Ovary (tissue), 9 donors: Measurements from ENCODE around the gene OSTF1. TPM values are rescaled to one million over a fixed set of nuclear protein-coding genes. Genes with fewer than 3 reads are reported as not detected.

ENCODE experiments used
- DNase-seq, 5 donors: peaks; one replicate each; pipeline ENCODE4 v3.0.0-alpha.2; 2019 to 2020
- H3K27ac ChIP-seq, 2 donors: fragments of 200-600 bp; one replicate each; pipeline versions ENCODE4 v1.5.1 to v1.8.0; 2019 to 2022
- H3K27me3 ChIP-seq: fragments of 200-600 bp; one replicate; pipeline ENCODE4 v1.8.0; 2022
- H3K36me3 ChIP-seq: fragments of 200-600 bp; sonication (generic); one replicate; pipeline ENCODE4 v1.5.1; 2019
- H3K4me1 ChIP-seq: one replicate; pipeline ENCODE4 v1.8.1; 2013; ENCODE audit warnings: mild to moderate bottlenecking, moderate library complexity; ENCODE audit not compliant: insufficient read depth
- H3K4me3 ChIP-seq: fragments of 200-600 bp; sonication (generic); one replicate; pipeline ENCODE4 v1.5.1; 2017
- H3K9me3 ChIP-seq, 2 donors: fragments of 200-600 bp in 1 of 2; sonication (generic) in 1 of 2; one replicate each; pipeline versions ENCODE4 v1.5.1 to v1.8.1; 2013 to 2019; ENCODE audit warnings: mild to moderate bottlenecking in 1 of 2, moderate library complexity in 1 of 2
- EP300 ChIP-seq: sonication (generic); formaldehyde crosslinking; IDR thresholded peaks from one replicate; pipeline ENCODE4 v1.6.1; 2017; ENCODE audit warnings: antibody characterized with exemption
- POLR2A ChIP-seq: fragments of 450-650 bp; IDR thresholded peaks from one replicate; pipeline ENCODE4 v1.6.1; 2017; ENCODE audit warnings: antibody characterized with exemption, mild to moderate bottlenecking, moderate library complexity
- WGBS, 3 donors: extraction: QIAGEN DNeasy Blood & Tissue Kit in 1 of 3; methylation state at CpG; one replicate each; pipeline versions ENCODE4 v1.1.5 to v1.1.7; 2013 to 2017; 5-methylcytosine and 5-hydroxymethylcytosine counted together
- intact Hi-C, 4 donors: fragments of 100-400 bp; cut with DNase I; formaldehyde crosslinking; loops; one replicate each; pipeline versions ENCODE4 v1.11.0 to v1.15.1; 2022 to 2023
- polyA plus RNA-seq, 2 donors: library from polyadenylated mRNA; stranded (reverse); fragments of 200-250 nt in 1 of 2; fragments of 350-450 nt in 1 of 2; fragmentation: Illumina TruSeq in 1 of 2; extraction: RNeasy Lipid Tissue Mini Kit (QIAGEN cat#74804) in 1 of 2; gene quantifications; one replicate each; pipeline ENCODE4 v1.2.3, GENCODE V29; 2013 to 2014
- total RNA-seq, 7 donors: library from RNA; depleted of rRNA in 2 of 7; stranded (reverse); fragments of >200 nt in 2 of 7; fragmentation: NEBNext Ultra II Directional in 3 of 7; extraction: Animal tissue kit (Norgen Biotek cat#: 25700) in 3 of 7; gene quantifications; one replicate each; pipeline versions ENCODE4 v1.1.0 to v1.2.4, GENCODE V29; 2016 to 2023
- TF ChIP-seq, protein P1 (sequence below), 3 donors: fragments of 450-650 bp in 2 of 3; fragments of 200-600 bp in 1 of 3; IDR thresholded peaks; one replicate each; pipeline versions ENCODE4 v1.5.1 to v1.8.0; 2016 to 2022; ENCODE audit warnings: antibody characterized with exemption in 3 of 3, mild to moderate bottlenecking in 1 of 3
- donor health status: DM: no; HTN: no; CAD: no; lungs with moderate emphysema.
- donor health status: DM: no; HTN: no; CAD: no.
- donor health status: Bipolar disorder and iron deficiency.
- donor health status: DM: yes; HTN: yes; CAD: no.
- donor health status: DM: no; HTN: no; CAD: no.
- donor health status: DM: yes; HTN: yes; CAD: no.

The OSTF1 gene
- total and polyA plus RNA-seq, 9 donors: 15.1 to 46.9 (median 20.0) TPM

DNA sequence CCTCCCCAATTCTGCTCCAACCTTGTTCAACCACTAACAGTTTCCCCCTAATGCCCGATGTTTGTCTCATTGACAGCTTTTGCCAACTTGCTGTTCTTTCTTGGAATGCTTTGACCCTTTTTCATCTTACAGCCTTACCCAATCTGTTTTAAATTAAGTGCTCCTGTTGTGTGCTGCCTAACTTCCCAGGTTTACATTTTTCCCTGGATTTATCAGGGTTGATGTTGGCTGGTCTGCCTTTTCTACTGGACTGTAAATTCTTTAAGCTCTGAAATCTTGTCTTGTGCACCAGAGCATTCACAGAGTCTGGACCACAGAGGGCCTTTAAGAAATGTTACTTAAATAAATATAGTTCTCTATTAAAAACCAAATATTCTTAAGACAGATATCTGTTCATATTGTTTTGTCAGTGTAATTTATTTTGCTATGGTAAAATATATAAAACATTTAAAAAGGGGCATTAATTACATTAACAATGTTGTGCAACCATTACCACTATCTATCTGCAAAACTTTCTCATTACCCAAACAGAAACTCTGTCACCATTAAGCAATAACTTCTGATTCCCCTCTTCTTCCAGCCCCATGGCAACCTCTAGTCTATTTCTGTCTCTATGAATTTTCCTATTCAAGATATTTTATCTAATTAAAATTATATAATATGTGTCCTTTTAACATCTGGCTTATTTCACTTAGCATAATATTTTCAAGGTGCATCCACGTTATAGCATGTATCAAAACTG is 73.0 kb downstream of the OSTF1 start:
- Histone ChIP-seq H3K4me1 (peaks cover 2% of the 10 kb centered on the region), H3K27me3 (no peaks in the 10 kb centered on the region), H3K4me3 (no peak overlapping the region), H3K27ac (no peak overlapping the region), H3K9me3 (no peaks in the 10 kb centered on the region), H3K36me3 (no peaks in the 10 kb centered on the region)
- TF ChIP-seq POLR2A (no peak), EP300 (no peak)
- TF ChIP-seq, protein P1, sequence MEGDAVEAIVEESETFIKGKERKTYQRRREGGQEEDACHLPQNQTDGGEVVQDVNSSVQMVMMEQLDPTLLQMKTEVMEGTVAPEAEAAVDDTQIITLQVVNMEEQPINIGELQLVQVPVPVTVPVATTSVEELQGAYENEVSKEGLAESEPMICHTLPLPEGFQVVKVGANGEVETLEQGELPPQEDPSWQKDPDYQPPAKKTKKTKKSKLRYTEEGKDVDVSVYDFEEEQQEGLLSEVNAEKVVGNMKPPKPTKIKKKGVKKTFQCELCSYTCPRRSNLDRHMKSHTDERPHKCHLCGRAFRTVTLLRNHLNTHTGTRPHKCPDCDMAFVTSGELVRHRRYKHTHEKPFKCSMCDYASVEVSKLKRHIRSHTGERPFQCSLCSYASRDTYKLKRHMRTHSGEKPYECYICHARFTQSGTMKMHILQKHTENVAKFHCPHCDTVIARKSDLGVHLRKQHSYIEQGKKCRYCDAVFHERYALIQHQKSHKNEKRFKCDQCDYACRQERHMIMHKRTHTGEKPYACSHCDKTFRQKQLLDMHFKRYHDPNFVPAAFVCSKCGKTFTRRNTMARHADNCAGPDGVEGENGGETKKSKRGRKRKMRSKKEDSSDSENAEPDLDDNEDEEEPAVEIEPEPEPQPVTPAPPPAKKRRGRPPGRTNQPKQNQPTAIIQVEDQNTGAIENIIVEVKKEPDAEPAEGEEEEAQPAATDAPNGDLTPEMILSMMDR (IDR thresholded peaks at IDR 0.05): no peak
- no peak for DNase-seq
- WGBS, 3 donors: 16 to 36% (median 23%) methylated on average over 2 of the region's 2 CpGs
- intact Hi-C loops: no loop called here

DNA sequence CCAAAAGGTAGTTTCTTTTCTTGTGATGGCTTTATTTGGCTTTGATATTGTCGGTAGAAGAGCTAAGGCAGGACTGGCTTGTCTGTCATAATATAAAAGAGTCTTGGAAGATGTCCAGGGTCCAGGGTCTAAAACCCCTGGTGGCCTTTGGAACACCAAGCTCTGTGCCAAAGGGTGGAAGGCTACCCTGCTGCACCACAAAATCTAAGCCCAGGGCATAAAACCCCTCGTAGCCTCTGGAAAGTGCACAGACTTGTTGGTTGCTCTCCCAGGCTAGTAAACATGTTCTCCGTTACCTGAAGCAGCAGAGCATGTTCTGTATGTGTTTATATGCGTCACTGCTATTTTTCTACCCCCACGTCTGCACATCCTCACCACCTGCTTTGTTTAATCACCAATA is 75.5 kb downstream of the OSTF1 start:
- Histone ChIP-seq H3K4me1 (peaks cover 2% of the 10 kb centered on the region), H3K9me3 (no peaks in the 10 kb centered on the region), H3K36me3 (no peaks in the 10 kb centered on the region), H3K27me3 (no peaks in the 10 kb centered on the region), H3K4me3 (no peak overlapping the region), H3K27ac (no peak overlapping the region)
- TF ChIP-seq, protein P1 (IDR thresholded peaks at IDR 0.05): no peak
- TF ChIP-seq EP300: no peak
- TF ChIP-seq POLR2A: no peak
- no peak for DNase-seq
- intact Hi-C loops: no loop called here
- WGBS, 3 donors: 94 to 99% (median 97%) methylated on average over 5 of the region's 5 CpGs

DNA sequence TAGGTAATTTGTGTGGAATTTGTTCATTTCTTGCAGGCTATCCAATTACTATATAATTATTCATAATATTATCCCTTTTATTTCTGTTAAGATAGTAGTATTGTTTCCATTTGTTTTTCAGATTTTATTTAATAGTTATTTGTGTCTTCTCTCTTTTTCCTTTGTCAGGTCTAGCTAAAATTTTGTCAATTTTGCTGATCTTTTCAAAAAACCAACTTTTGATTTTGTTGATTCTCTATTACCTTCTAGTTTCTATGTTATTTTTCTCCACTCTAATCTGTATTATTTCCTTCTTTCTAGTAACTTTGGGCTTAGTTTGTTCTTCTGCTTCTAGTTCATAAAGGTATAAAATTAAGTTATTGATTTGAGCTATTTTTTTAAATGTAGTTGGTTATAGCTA is 76.3 kb downstream of the OSTF1 start:
- Histone ChIP-seq H3K27me3 (no peaks in the 10 kb centered on the region), H3K9me3 (no peaks in the 10 kb centered on the region), H3K4me1 (peaks cover 2% of the 10 kb centered on the region), H3K36me3 (no peaks in the 10 kb centered on the region), H3K27ac (no peak overlapping the region), H3K4me3 (no peak overlapping the region)
- intact Hi-C loops: no loop called here
- DNase-seq: no peak
- TF ChIP-seq, protein P1 (IDR thresholded peaks at IDR 0.05): no peak
- no peak for TF ChIP-seq EP300
- TF ChIP-seq POLR2A: no peak

DNA sequence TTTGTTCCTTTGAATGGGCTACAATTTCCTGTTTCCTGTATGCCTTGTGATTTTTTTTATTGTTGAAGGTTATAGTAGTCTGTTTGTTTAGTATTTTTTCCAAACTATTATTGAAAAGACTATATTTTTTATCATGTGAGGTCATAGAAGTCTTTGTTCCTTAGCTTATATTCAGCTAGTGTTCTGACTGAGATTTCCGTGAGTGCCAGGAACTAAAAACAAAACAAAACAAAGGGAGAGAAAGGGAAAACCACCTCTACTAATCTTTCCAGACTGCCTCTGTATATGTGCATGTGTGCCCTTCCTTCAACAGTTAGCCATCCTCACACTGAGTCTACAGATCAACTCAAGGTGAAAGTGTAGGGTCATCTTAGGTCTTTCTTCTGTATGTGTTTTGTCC is 79.0 kb downstream of the OSTF1 start:
- H3K36me3 ChIP-seq: no peaks in the 10 kb centered on the region
- no peak overlapping the region for H3K27ac ChIP-seq
- 53 to 80% (median 79%) methylated on average over 1 of the region's 1 CpG for WGBS, 3 donors
- H3K4me3 ChIP-seq: no peak overlapping the region
- TF ChIP-seq EP300 (no peak), POLR2A (no peak)
- TF ChIP-seq, protein P1 (IDR thresholded peaks at IDR 0.05): no peak
- DNase-seq: no peak
- H3K4me1 ChIP-seq: no peaks in the 10 kb centered on the region
- intact Hi-C loops: no loop called here
- no peaks in the 10 kb centered on the region for H3K27me3 ChIP-seq
- no peaks in the 10 kb centered on the region for H3K9me3 ChIP-seq
